Brain microvascular endothelial cell (primary cell): ENCODE measurements around the gene TNS1.

Experiments
- DNase-seq: peaks from one replicate; pipeline ENCODE4 v3.0.0-alpha.2; 2020
- H3K27ac ChIP-seq: fragments of 250-450 bp; sonication (Bioruptor Pico); 2 replicates; pipeline ENCODE4 v1.5.1; 2020; ENCODE audit warnings: mild to moderate bottlenecking, moderate library complexity
- H3K27me3 ChIP-seq: fragments of 250-450 bp; sonication (Bioruptor Pico); replicated peaks from 2 replicates; pipeline ENCODE4 v1.5.1; 2020; ENCODE audit warnings: mild to moderate bottlenecking
- H3K36me3 ChIP-seq: fragments of 250-450 bp; sonication (Bioruptor Pico); replicated peaks from 2 replicates; pipeline ENCODE4 v1.5.1; 2020; ENCODE audit warnings: mild to moderate bottlenecking
- H3K4me3 ChIP-seq: 2 replicates; pipeline ENCODE4 v1.5.1; 2011; ENCODE audit warnings: low read depth, mild to moderate bottlenecking, control low read depth, low read length, moderate library complexity
- CTCF ChIP-seq: IDR thresholded peaks from 2 replicates; pipeline ENCODE4 v1.5.1; 2011; ENCODE audit warnings: low read depth, mild to moderate bottlenecking, moderate library complexity, low read length, control low read depth, inconsistent platforms; ENCODE audit errors: missing control alignments
- in situ Hi-C: cut with HindIII; loops from 2 replicates; pipeline ENCODE4 v1.10.0; 2017; ENCODE audit warnings: low sequenced_read_pairs, low pct_ligation_motif_present

The TNS1 gene

GRCh38 chr2:217834057-217834620, 168.7 kb downstream of the TNS1 start:
- DNase-seq = no peak
- Histone ChIP-seq H3K27ac (no peak overlapping the region), H3K27me3 (no peaks in the 10 kb centered on the region), H3K36me3 (peaks cover 21% of the 10 kb centered on the region), H3K4me3 (no peak overlapping the region)
- in situ Hi-C loops = no loop called here
- no peak for TF ChIP-seq CTCF

GRCh38 chr2:217833439-217833838, 169.4 kb downstream of the TNS1 start:
- Histone ChIP-seq H3K36me3 (peaks cover 23% of the 10 kb centered on the region), H3K27me3 (no peaks in the 10 kb centered on the region), H3K27ac (no peak overlapping the region), H3K4me3 (no peak overlapping the region)
- no peak for DNase-seq
- TF ChIP-seq CTCF = no peak
- in situ Hi-C loops = no loop called here

- no peaks in the 10 kb centered on the region for H3K27me3 ChIP-seq
- no peak for DNase-seq
- peaks cover 23% of the 10 kb centered on the region for H3K36me3 ChIP-seq
- no peak overlapping the region for H3K27ac ChIP-seq
- no peak for TF ChIP-seq CTCF
- in situ Hi-C loops = no loop called here
- H3K4me3 ChIP-seq = no peak overlapping the region
Observed at GRCh38 chr2:217832987-217833386, 169.8 kb downstream of the TNS1 start.

GRCh38 chr2:217832115-217832514, 170.7 kb downstream of the TNS1 start:
- Histone ChIP-seq H3K36me3 (peaks cover 23% of the 10 kb centered on the region), H3K27ac (no peak overlapping the region), H3K4me3 (no peak overlapping the region), H3K27me3 (no peaks in the 10 kb centered on the region)
- no peak for DNase-seq
- TF ChIP-seq CTCF = no peak
- in situ Hi-C loops = no loop called here

GRCh38 chr2:217831306-217831705, 171.5 kb downstream of the TNS1 start:
- peaks cover 23% of the 10 kb centered on the region for H3K36me3 ChIP-seq
- H3K27ac ChIP-seq = no peak overlapping the region
- in situ Hi-C loops = no loop called here
- no peak for DNase-seq
- H3K4me3 ChIP-seq = no peak overlapping the region
- no peaks in the 10 kb centered on the region for H3K27me3 ChIP-seq
- no peak for TF ChIP-seq CTCF

GRCh38 chr2:217830807-217831206, 172.0 kb downstream of the TNS1 start:
- TF ChIP-seq CTCF = no peak
- Histone ChIP-seq H3K27ac (no peak overlapping the region), H3K4me3 (no peak overlapping the region), H3K27me3 (no peaks in the 10 kb centered on the region), H3K36me3 (peaks cover 23% of the 10 kb centered on the region)
- in situ Hi-C loops = no loop called here
- no peak for DNase-seq
